Erythroblast (primary cell): ENCODE measurements around the gene POU6F2.

Experiments used
- DNase-seq, 2 experiments: peaks; one replicate each; lab custom pipeline; 2025; lab: John Stamatoyannopoulos, UW
- GATA1 ChIP-seq: IDR thresholded peaks from 2 replicates; pipeline ENCODE4 v1.6.1; 2011; ENCODE audit warnings: low read depth, mild to moderate bottlenecking, control low read depth, low read length, moderate library complexity
- POLR2A ChIP-seq: IDR thresholded peaks from 2 replicates; pipeline ENCODE4 v1.6.1; 2011; ENCODE audit warnings: mild to moderate bottlenecking, low read length

The POU6F2 gene

DNA sequence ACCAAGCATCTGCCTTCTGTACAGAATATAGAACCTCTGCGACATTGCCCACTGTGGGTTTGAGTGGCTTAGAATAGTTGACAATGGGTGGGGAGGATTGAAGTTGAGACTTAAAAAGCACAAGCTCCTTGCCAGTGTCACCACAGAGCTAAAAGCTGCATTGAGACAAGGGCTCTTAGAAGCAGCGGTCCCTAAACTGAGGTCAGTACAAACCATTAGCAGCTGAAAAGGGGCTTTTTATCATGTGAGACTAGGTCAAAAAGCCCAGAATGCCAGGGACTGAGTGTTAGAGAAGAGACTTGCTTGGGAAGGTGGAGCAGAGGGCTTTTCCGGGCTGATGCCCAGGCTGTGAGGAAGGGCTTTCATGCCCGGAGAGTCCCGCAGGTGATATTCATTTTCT, 91.3 kb downstream of the POU6F2 start:
- DNase-seq, result no peak
- TF ChIP-seq GATA1 (no peak), POLR2A (no peak)

DNA sequence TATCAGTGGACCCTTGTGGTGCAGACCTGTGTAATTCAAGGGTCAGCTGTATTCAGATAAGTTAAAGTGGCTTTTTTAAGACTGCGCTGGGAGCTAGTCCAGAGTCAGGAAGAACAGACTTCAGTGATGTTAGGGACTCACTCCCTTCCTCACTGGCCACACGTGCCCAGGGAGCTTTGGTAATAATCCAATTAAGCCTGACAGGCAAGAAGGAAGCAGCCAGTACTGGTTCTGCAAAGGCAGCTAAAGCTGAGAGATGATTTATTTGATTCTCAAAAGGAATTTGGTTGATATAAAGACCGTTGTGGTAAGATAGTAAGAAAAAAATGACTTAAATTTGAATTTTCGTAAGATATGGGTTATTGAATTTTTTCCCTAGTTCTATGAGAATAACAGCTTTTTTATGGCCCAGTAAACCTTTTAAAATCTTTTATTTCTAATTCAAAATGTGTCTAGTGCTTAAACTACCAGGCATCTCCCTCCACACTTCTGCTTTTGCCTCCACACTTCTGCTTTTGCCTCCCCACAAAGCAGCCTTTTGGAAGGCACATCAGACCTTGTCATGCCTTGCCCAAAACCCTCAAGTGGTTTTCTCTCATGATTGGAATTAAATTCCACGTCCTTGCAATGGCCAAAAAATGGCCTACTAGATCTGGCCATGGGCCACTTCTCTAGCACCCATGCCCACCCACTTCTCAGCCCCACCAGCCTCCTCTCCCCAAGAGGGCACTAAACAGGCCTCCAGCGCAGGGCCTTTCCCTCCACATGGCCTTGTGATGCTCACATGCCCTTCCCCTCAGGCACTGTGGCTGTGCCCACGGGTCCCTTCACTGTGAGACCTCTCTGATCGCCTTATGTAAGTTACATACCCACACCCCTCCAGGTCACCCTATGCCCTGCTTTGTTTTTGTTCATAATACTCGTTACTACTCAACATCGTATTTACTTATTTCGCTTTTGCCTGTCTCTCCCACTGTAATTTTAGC, 92.5 kb downstream of the POU6F2 start:
- no peak for DNase-seq
- no peak for TF ChIP-seq POLR2A
- TF ChIP-seq GATA1, result no peak

DNA sequence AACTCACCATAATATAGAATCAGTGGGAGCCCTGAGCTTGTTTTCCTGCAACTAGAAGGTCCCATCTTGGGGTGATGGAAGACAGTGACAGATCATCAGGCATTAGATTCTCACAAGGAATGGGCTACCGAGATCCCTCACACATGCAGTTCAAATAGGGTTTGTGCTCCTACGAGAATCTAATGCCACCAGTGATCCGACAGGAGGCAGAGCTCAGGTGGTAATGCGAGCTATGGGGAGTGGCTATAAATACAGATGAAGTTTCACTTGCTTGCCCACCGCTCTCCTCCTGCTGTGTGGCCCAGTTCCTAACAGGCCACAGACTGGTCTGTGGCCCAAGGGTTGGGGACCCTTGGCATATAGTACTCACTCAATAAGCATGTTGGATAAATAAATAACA, 93.4 kb downstream of the POU6F2 start:
- no peak for DNase-seq
- TF ChIP-seq POLR2A (no peak), GATA1 (no peak)

GRCh38 chr7:39073432-39073831, 95.7 kb downstream of the POU6F2 start:
- DNase-seq, result no peak
- TF ChIP-seq GATA1, result no peak

DNA sequence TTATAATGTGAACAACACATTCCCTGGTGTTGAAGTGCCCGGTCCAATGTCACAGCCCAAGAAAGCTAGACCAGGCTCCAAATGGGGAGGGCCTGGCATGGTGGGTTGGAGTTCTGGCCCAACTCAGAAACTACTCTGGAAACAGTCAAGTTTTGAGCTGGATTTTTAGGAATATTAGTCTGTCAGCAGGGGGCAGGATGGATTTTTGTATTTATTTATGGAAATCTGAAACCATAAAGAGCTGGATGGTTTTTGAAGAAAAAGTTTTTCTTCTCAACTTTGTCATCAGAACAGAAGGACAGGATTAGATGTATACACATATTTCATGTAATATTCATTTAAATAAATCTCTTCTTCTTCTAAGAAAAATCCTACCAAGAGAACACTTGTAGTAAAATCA, 97.5 kb downstream of the POU6F2 start:
- TF ChIP-seq POLR2A (no peak), GATA1 (no peak)
- no peak for DNase-seq

- TF ChIP-seq GATA1, result no peak
- TF ChIP-seq POLR2A, result no peak
- DNase-seq, result no peak
Observed at GRCh38 chr7:39083781-39084180, 106.1 kb downstream of the POU6F2 start.

DNA sequence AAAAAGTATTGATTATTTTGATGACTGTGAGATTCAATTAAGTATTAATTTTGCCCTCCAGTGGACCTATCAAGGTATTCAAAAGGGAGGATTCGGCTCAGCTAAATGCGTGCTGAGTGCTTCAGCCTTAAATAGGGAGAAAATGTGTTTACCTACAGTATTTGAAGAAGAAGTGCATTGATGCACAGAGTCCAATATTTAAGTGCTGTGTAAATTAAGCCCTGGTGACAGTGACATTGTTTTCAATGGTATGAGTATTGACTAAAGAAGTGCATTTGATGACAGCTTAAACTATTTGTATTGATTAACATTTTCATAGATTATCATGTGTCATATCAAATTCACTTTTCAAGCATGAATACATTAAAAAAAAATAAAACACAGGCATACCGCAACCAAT, 106.6 kb downstream of the POU6F2 start:
- no peak for TF ChIP-seq GATA1
- TF ChIP-seq POLR2A, result no peak

GRCh38 chr7:39085189-39085588, 107.5 kb downstream of the POU6F2 start:
- TF ChIP-seq GATA1 (no peak), POLR2A (no peak)
- no peak for DNase-seq

More for the DNA sequence above, 106.6 kb downstream of the POU6F2 start:
- no peak for DNase-seq

GRCh38 chr7:39085590-39086049, 107.9 kb downstream of the POU6F2 start:
- no peak for TF ChIP-seq POLR2A
- TF ChIP-seq GATA1, result no peak

GRCh38 chr7:39086638-39087360, 109.1 kb downstream of the POU6F2 start:
- DNase-seq, result no peak
- no peak for TF ChIP-seq POLR2A

More at GRCh38 chr7:39085590-39086049, 107.9 kb downstream of the POU6F2 start:
- no peak for DNase-seq

GRCh38 chr7:39088730-39089593, 111.3 kb downstream of the POU6F2 start:
- no peak for TF ChIP-seq GATA1
- no peak for TF ChIP-seq POLR2A
- DNase-seq, result no peak

DNA sequence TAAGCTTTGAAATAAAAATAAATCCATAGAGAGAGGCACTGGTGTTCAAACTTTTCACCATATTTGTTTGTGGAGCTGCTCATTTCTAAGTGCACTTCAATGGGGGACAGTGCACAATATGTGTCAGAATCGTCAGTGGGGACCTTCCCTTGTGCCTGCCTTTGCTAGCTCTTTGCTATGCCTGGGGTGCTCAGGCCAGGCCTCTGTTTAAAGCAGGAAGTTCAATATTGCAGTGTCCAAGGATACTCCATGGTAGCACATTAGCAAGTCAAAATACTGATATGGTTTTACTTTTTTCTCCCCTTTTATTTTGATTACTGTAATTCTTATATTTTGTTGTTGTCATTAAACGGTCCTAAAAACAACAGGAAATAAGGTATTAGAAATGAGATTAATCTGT, 113.4 kb downstream of the POU6F2 start:
- no peak for TF ChIP-seq GATA1
- no peak for TF ChIP-seq POLR2A
- DNase-seq, result no peak

- TF ChIP-seq GATA1 (no peak), POLR2A (no peak)
- DNase-seq, result no peak
Observed at GRCh38 chr7:39091774-39092173, 114.1 kb downstream of the POU6F2 start.
